K562 (cell line): ENCODE measurements around the gene SGK1. TPM values are rescaled to one million over a fixed set of nuclear protein-coding genes. Genes with fewer than 3 reads are reported as not detected.
A peak's percentile ranks its signal among the peaks of the same experiment; 100 is the strongest.

ENCODE experiments used
- HDAC8 ChIP-seq: fragments of 450-650 bp; IDR thresholded peaks from 2 replicates; pipeline ENCODE4 v1.6.1; 2016; ENCODE audit warnings: mild to moderate bottlenecking, missing genetic modification characterization, moderate library complexity, missing compliant biosample characterization
- MEIS2 ChIP-seq: fragments of 450-650 bp; IDR thresholded peaks from 2 replicates; pipeline ENCODE4 v1.6.1; 2014; ENCODE audit warnings: mild to moderate bottlenecking; ENCODE audit not compliant: partially characterized antibody
- NFRKB ChIP-seq: fragments of 450-650 bp; IDR thresholded peaks from 2 replicates; pipeline ENCODE4 v1.6.1; 2016; ENCODE audit warnings: low read depth
- RBM14 ChIP-seq: fragments of 200-400 bp; formaldehyde crosslinking; IDR thresholded peaks from 2 replicates; pipeline ENCODE4 v1.6.1; 2018; ENCODE audit warnings: low read depth, mild to moderate bottlenecking, low read length, moderate library complexity, borderline replicate concordance; ENCODE audit not compliant: insufficient read depth
- RBM22 ChIP-seq: fragments of 200-400 bp; formaldehyde crosslinking; IDR thresholded peaks from 2 replicates; pipeline ENCODE4 v1.6.1; 2018; ENCODE audit warnings: low read length, low read depth; ENCODE audit not compliant: poor library complexity, severe bottlenecking
- SMARCA5 ChIP-seq: fragments of 450-650 bp; IDR thresholded peaks from 2 replicates; pipeline ENCODE4 v1.6.1; 2016
- STAT5B ChIP-seq: fragments of 250-450 bp; sonication (Bioruptor Pico); IDR thresholded peaks from 2 replicates; pipeline ENCODE4 v1.8.0; 2021; ENCODE audit warnings: mild to moderate bottlenecking, inconsistent platforms
- ZNF561 ChIP-seq: fragments of 450-650 bp; formaldehyde crosslinking; conservative IDR thresholded peaks from 2 replicates; pipeline ENCODE4 v1.4.0; 2020; ENCODE audit warnings: mild to moderate bottlenecking, moderate library complexity
- polyA plus RNA-seq, 8 experiments: library from polyadenylated mRNA; depleted of rRNA in 4 of 8; stranded (reverse) in 5 of 8; unstranded in 3 of 8; fragments of >200 nt; fragmentation: Nextera tagmentation in 2 of 8; fragmentation: Illumina TruSeq in 1 of 8; extraction: Ambion mirVana in 2 of 8; extraction: Trizol in 1 of 8; gene quantifications; 2 replicates each; pipeline versions ENCODE4 v1.2.1 to v1.2.3, GENCODE V29; 2011 to 2014; ENCODE audit warnings: inconsistent platforms in 1 of 8, missing spikeins in 1 of 8
- total RNA-seq, 7 experiments: library from RNA; depleted of rRNA in 6 of 7; stranded (reverse); fragments of >200 nt in 6 of 7; fragmentation: Illumina TruSeq in 2 of 7; extraction: Trizol in 2 of 7; gene quantifications; 2 replicates each; pipeline versions ENCODE4 v1.2.1 to v1.2.3, GENCODE V29; 2011 to 2021; ENCODE audit warnings: low replicate concordance in 1 of 7
- TF ChIP-seq, protein P1 (sequence below), 2 experiments: fragments of 450-650 bp; IDR thresholded peaks; 2 replicates each; pipeline ENCODE4 v1.6.1; 2016; ENCODE audit warnings: mild to moderate bottlenecking in 2 of 2, borderline replicate concordance in 1 of 2, low read depth in 1 of 2, moderate library complexity in 1 of 2
- TF ChIP-seq, protein P2 (sequence below): fragments of 450-650 bp; IDR thresholded peaks from 2 replicates; pipeline ENCODE4 v1.6.1; 2017; ENCODE audit warnings: antibody characterized with exemption
- TF ChIP-seq, protein P3 (sequence below): sonication (generic); formaldehyde crosslinking; IDR thresholded peaks from 2 replicates; pipeline ENCODE4 v1.8.1; 2023; ENCODE audit warnings: mild to moderate bottlenecking, missing genetic modification reagents, moderate library complexity
- TF ChIP-seq, protein P4 (sequence below): fragments of 450-650 bp; IDR thresholded peaks from 2 replicates; pipeline ENCODE4 v1.6.1; 2016; ENCODE audit warnings: mild to moderate bottlenecking

SGK1 gene
- total and polyA plus RNA-seq, 9 of the 15 experiments (the other 6 are each of a cell fraction or from before 2014, with no cell fraction given) = 3.5 to 7.2 (median 3.9) TPM

DNA sequence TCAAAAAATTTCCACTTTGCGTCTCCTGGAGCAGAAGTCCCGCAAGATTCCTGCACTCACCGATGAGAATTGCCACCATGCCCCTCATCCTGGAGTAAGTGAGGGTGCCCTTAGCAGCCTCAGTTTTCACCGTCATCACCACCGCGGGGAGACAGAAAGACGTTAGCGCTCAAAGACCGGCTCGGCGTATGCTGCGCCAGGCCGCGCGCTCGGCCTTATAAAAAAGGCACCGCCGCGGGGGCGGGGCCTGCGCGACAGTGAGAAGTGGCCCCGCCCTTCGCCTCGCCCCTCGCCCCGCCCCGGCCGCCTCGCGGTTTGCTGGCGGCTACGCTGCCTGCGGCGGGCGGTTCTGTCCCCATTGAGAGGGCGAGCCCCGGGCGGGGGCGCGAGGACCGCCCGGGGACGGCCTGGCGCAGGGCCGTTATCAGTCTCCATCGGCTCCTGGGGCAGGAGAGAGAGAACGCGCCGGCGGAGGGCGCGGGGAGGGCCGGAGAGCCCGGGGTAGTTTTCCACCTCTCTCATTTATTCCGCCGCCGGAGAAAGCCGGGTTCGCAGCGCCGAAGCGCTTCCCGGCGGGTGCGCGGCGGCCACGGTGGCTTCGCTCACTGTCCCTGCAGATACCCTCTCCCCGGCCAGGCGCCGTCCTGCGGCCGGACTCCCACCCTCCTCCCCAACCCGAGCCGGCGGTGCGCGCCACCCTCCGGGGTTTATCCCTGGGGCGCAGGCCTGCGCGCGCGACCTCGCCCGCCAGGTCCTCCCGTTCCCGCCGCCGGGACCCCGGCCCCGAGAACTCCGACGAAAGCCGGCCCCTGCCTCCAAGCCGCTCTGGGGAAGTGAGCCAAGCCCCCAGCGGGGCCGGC, 143.0 kb downstream of the SGK1 start (continued):
- TF ChIP-seq, protein P1, sequence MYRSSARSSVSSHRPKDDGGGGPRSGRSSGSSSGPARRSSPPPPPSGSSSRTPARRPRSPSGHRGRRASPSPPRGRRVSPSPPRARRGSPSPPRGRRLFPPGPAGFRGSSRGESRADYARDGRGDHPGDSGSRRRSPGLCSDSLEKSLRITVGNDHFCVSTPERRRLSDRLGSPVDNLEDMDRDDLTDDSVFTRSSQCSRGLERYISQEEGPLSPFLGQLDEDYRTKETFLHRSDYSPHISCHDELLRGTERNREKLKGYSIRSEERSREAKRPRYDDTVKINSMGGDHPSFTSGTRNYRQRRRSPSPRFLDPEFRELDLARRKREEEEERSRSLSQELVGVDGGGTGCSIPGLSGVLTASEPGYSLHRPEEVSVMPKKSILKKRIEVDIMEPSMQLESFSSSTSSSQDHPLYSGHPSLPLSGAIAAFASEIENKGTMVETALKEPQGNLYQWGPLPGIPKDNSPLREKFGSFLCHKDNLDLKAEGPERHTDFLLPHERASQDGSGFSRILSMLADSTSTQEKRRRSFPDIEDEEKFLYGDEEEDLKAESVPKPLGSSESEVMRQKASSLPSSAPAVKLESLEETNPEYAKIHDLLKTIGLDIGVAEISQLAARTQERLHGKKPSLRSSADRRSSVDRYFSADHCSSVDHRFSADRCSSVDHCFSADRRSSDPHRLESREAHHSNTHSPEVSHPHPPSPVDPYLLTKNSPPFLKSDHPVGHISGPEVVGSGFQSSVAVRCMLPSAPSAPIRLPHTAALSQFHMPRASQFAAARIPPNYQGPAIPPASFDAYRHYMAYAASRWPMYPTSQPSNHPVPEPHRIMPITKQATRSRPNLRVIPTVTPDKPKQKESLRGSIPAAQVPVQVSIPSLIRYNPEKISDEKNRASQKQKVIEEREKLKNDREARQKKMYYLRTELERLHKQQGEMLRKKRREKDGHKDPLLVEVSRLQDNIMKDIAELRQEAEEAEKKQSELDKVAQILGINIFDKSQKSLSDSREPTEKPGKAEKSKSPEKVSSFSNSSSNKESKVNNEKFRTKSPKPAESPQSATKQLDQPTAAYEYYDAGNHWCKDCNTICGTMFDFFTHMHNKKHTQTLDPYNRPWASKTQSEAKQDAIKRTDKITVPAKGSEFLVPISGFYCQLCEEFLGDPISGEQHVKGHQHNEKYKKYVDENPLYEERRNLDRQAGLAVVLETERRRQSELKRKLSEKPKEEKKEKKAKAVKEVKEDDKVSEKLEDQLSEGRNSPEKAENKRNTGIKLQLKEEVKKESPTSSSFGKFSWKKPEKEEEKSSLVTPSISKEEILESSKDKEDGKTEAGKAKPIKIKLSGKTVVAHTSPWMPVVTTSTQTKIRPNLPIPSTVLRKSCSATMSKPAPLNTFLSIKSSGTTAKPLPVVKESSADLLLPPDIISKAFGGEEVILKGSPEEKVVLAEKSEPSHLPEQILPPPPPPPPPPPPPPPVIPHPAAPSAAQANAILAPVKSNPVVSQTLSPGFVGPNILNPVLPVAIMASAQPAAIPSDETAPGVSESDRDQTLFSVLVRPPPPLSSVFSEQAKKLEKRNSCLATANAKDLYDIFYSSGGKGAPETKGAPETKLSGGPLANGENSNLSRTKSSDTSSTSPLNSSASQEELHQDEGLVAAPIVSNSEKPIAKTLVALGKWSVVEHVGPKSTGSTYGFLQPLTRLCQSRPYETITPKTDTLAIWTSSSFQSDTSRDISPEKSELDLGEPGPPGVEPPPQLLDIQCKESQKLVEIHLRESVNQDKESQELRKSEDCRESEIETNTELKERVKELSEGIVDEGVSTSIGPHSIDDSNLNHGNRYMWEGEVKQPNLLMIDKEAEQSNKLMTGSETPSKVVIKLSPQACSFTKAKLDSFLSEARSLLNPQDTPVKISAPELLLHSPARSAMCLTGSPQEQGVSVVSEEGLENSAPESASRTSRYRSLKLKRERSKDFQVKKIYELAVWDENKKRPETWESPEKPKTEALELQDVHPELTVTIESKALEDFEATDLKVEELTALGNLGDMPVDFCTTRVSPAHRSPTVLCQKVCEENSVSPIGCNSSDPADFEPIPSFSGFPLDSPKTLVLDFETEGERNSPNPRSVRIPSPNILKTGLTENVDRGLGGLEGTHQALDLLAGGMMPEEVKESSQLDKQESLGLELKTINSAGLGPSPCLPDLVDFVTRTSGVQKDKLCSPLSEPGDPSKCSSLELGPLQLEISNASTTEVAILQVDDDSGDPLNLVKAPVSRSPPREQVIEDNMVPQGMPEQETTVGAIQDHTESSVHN (IDR thresholded peaks at IDR 0.05; ENCODE audit: borderline replicate concordance in 1 of 2, low read depth in 1 of 2) = no peak
- TF ChIP-seq MEIS2 = peak; percentile 56
- TF ChIP-seq NFRKB = peak; percentile 47; the same call in 1 of the 2 replicates
- TF ChIP-seq, protein P2, sequence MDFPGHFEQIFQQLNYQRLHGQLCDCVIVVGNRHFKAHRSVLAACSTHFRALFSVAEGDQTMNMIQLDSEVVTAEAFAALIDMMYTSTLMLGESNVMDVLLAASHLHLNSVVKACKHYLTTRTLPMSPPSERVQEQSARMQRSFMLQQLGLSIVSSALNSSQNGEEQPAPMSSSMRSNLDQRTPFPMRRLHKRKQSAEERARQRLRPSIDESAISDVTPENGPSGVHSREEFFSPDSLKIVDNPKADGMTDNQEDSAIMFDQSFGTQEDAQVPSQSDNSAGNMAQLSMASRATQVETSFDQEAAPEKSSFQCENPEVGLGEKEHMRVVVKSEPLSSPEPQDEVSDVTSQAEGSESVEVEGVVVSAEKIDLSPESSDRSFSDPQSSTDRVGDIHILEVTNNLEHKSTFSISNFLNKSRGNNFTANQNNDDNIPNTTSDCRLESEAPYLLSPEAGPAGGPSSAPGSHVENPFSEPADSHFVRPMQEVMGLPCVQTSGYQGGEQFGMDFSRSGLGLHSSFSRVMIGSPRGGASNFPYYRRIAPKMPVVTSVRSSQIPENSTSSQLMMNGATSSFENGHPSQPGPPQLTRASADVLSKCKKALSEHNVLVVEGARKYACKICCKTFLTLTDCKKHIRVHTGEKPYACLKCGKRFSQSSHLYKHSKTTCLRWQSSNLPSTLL = no peak
- TF ChIP-seq SMARCA5 = no peak
- TF ChIP-seq, protein P3, sequence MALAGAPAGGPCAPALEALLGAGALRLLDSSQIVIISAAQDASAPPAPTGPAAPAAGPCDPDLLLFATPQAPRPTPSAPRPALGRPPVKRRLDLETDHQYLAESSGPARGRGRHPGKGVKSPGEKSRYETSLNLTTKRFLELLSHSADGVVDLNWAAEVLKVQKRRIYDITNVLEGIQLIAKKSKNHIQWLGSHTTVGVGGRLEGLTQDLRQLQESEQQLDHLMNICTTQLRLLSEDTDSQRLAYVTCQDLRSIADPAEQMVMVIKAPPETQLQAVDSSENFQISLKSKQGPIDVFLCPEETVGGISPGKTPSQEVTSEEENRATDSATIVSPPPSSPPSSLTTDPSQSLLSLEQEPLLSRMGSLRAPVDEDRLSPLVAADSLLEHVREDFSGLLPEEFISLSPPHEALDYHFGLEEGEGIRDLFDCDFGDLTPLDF (CRISPR knock-in tag) = no peak
- no peak for TF ChIP-seq STAT5B (CRISPR knock-in tag)
- no peak for TF ChIP-seq HDAC8 (tag)
- TF ChIP-seq, protein P4, sequence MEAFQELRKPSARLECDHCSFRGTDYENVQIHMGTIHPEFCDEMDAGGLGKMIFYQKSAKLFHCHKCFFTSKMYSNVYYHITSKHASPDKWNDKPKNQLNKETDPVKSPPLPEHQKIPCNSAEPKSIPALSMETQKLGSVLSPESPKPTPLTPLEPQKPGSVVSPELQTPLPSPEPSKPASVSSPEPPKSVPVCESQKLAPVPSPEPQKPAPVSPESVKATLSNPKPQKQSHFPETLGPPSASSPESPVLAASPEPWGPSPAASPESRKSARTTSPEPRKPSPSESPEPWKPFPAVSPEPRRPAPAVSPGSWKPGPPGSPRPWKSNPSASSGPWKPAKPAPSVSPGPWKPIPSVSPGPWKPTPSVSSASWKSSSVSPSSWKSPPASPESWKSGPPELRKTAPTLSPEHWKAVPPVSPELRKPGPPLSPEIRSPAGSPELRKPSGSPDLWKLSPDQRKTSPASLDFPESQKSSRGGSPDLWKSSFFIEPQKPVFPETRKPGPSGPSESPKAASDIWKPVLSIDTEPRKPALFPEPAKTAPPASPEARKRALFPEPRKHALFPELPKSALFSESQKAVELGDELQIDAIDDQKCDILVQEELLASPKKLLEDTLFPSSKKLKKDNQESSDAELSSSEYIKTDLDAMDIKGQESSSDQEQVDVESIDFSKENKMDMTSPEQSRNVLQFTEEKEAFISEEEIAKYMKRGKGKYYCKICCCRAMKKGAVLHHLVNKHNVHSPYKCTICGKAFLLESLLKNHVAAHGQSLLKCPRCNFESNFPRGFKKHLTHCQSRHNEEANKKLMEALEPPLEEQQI = no peak
- TF ChIP-seq ZNF561 = no peak
- TF ChIP-seq RBM22 = peak; percentile 60
- no peak for TF ChIP-seq RBM14
